HCT116 (cell line): Measurements from ENCODE around the gene MAP4K2.

ENCODE experiments used
- CEBPB ChIP-seq: IDR thresholded peaks from 2 replicates; pipeline ENCODE4 v1.6.1; 2012; ENCODE audit warnings: low read depth
- CTCF ChIP-seq, 3 experiments: fragments of 200-600 bp in 1 of 3; sonication (generic) in 1 of 3; IDR thresholded peaks in 2 of 3; conservative IDR thresholded peaks in 1 of 3; 2 replicates each; pipeline ENCODE4 v1.5.1; 2012 to 2017; ENCODE audit warnings: low read depth in 2 of 3, low read length in 2 of 3, antibody characterized with exemption in 1 of 3, borderline replicate concordance in 1 of 3, control low read depth in 1 of 3, mild to moderate bottlenecking in 1 of 3, mixed read lengths in 1 of 3, mixed run types in 1 of 3, moderate library complexity in 1 of 3; ENCODE audit not compliant: insufficient read depth in 1 of 3
- EZH2phosphoT487 ChIP-seq: fragments of 200-600 bp; IDR thresholded peaks from 2 replicates; pipeline ENCODE4 v1.6.1; 2018; ENCODE audit warnings: antibody characterized with exemption, borderline replicate concordance
- POLR2A ChIP-seq: IDR thresholded peaks from 2 replicates; pipeline ENCODE4 v1.7.0; 2011; ENCODE audit warnings: borderline replicate concordance; ENCODE audit not compliant: insufficient read depth, insufficient read length; ENCODE audit errors: extremely low read depth
- RAD21 ChIP-seq: IDR thresholded peaks from 2 replicates; pipeline ENCODE4 v1.6.1; 2012; ENCODE audit warnings: low read depth, mild to moderate bottlenecking

- no peak for TF ChIP-seq CTCF (IDR thresholded peaks at IDR 0.05 in 2 of 3, conservative IDR thresholded peaks at IDR 0.05 in 1 of 3; ENCODE audit: borderline replicate concordance in 1 of 3, insufficient read depth in 1 of 3, low read depth in 2 of 3, low read length in 2 of 3)
- no peak for TF ChIP-seq CEBPB
- no peak for TF ChIP-seq RAD21
- TF ChIP-seq POLR2A, result no peak
- no peak for TF ChIP-seq EZH2phosphoT487
Measured at GRCh38 chr11:64763526-64764039, 39.4 kb downstream of the MAP4K2 start.
